Progenitor cell of endocrine pancreas (in vitro differentiated cells): ENCODE results near the gene CFAP68. TPM values are rescaled to one million over a fixed set of nuclear protein-coding genes. Genes with fewer than 3 reads are reported as not detected.

Experiments used
- DNase-seq: peaks from one replicate; pipeline ENCODE4 v3.0.0; 2021; ENCODE audit warnings: low spot score; ENCODE audit not compliant: unreplicated experiment
- H3K27ac Mint-ChIP-seq: 2 replicates; pipeline ENCODE4 v1.8.0; 2021; ENCODE audit warnings: mild to moderate bottlenecking, moderate library complexity, mixed read lengths
- H3K27me3 Mint-ChIP-seq: 2 replicates; pipeline ENCODE4 v1.8.0; 2021; ENCODE audit warnings: mixed read lengths
- H3K36me3 Mint-ChIP-seq: 2 replicates; pipeline ENCODE4 v1.8.0; 2022; ENCODE audit warnings: mixed read lengths; ENCODE audit not compliant: insufficient read depth
- H3K4me1 Mint-ChIP-seq: 2 replicates; pipeline ENCODE4 v1.8.0; 2021; ENCODE audit warnings: low read depth, mixed read lengths
- H3K4me3 Mint-ChIP-seq: 2 replicates; pipeline ENCODE4 v1.8.0; 2021; ENCODE audit warnings: low read depth, mild to moderate bottlenecking, moderate library complexity, mixed read lengths
- H3K9me3 Mint-ChIP-seq: 2 replicates; pipeline ENCODE4 v1.8.0; 2021; ENCODE audit warnings: low read depth, mixed read lengths
- total RNA-seq: library from RNA; stranded (reverse); gene quantifications from 2 replicates; pipeline ENCODE4 v1.2.1, GENCODE V29; 2021
- TF ChIP-seq, protein P1 (sequence below): fragments of 200-600 bp; sonication (generic); IDR thresholded peaks from one replicate; pipeline ENCODE4 v1.5.0; 2021; ENCODE audit warnings: antibody characterized with exemption, mild to moderate bottlenecking; ENCODE audit not compliant: unreplicated experiment

CFAP68 gene
- total RNA-seq, 1 donor from 2014 or later, result 28.4 TPM

DNA sequence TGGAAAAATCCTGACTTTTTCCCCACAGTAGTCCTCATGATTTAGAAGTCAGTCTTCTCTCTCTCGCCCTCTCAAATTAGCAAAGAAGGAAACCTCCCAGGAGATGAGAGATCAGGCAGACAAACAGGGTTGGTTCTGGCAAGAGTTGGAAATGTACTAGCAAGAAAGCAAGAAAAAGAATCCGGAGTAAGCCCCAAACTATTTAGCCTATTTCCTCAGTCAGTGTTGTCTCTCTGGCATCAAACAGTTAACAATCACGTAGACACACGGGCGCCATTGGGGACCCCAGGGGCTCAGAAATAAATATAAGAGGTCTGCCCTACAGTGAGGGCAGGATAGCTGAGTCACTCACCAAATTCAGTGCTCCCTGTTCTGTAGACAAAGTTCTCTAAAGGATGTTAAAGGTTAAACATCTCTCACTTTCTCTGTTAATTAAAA lies 44.0 kb downstream of the CFAP68 start:
- Mint-ChIP-seq H3K9me3 (no peaks in the 10 kb centered on the region), H3K27ac (peak overlapping the region; percentile 95), H3K4me3 (peak overlapping the region; percentile 23), H3K36me3 (peaks cover 5% of the 10 kb centered on the region), H3K27me3 (no peaks in the 10 kb centered on the region), H3K4me1 (peaks cover 51% of the 10 kb centered on the region)
- DNase-seq, result no peak
- TF ChIP-seq, protein P1, sequence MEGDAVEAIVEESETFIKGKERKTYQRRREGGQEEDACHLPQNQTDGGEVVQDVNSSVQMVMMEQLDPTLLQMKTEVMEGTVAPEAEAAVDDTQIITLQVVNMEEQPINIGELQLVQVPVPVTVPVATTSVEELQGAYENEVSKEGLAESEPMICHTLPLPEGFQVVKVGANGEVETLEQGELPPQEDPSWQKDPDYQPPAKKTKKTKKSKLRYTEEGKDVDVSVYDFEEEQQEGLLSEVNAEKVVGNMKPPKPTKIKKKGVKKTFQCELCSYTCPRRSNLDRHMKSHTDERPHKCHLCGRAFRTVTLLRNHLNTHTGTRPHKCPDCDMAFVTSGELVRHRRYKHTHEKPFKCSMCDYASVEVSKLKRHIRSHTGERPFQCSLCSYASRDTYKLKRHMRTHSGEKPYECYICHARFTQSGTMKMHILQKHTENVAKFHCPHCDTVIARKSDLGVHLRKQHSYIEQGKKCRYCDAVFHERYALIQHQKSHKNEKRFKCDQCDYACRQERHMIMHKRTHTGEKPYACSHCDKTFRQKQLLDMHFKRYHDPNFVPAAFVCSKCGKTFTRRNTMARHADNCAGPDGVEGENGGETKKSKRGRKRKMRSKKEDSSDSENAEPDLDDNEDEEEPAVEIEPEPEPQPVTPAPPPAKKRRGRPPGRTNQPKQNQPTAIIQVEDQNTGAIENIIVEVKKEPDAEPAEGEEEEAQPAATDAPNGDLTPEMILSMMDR, result no peak

DNA sequence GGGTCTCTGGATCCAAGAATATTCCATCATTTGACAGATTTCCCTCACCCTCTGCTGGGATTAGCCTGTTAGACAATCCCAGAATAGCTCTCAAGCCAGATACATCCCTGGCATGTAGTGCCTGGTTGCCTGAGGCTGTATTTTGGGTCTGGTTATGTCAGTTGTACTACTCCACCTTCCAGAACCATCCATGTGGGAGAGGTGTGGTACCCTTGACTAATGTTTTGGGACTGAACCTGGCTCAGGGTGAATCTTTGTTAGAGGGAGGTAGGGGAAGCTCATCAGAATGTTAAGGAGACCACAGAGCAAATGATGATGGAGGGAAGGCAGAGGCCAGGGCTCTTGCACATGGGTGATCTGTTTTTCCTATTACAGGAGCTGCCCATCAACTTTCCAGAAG lies 44.6 kb downstream of the CFAP68 start:
- H3K27me3 Mint-ChIP-seq, result no peaks in the 10 kb centered on the region

GRCh38 chr11:111925953-111926352 lies 46.6 kb downstream of the CFAP68 start:
- H3K9me3 Mint-ChIP-seq, result no peaks in the 10 kb centered on the region
- H3K27me3 Mint-ChIP-seq, result no peaks in the 10 kb centered on the region
- peaks cover 5% of the 10 kb centered on the region for H3K36me3 Mint-ChIP-seq
- TF ChIP-seq, protein P1, result no peak
- H3K27ac Mint-ChIP-seq, result peak overlapping the region; percentile 98
- no peak overlapping the region for H3K4me3 Mint-ChIP-seq
- H3K4me1 Mint-ChIP-seq, result peaks cover 39% of the 10 kb centered on the region
- no peak for DNase-seq

More for the DNA sequence above, 44.6 kb downstream of the CFAP68 start:
- Mint-ChIP-seq H3K36me3 (peaks cover 5% of the 10 kb centered on the region), H3K9me3 (no peaks in the 10 kb centered on the region), H3K4me3 (no peak overlapping the region), H3K4me1 (peaks cover 46% of the 10 kb centered on the region), H3K27ac (peak overlapping the region; percentile 95)
- no peak for DNase-seq
- TF ChIP-seq, protein P1, result no peak

DNA sequence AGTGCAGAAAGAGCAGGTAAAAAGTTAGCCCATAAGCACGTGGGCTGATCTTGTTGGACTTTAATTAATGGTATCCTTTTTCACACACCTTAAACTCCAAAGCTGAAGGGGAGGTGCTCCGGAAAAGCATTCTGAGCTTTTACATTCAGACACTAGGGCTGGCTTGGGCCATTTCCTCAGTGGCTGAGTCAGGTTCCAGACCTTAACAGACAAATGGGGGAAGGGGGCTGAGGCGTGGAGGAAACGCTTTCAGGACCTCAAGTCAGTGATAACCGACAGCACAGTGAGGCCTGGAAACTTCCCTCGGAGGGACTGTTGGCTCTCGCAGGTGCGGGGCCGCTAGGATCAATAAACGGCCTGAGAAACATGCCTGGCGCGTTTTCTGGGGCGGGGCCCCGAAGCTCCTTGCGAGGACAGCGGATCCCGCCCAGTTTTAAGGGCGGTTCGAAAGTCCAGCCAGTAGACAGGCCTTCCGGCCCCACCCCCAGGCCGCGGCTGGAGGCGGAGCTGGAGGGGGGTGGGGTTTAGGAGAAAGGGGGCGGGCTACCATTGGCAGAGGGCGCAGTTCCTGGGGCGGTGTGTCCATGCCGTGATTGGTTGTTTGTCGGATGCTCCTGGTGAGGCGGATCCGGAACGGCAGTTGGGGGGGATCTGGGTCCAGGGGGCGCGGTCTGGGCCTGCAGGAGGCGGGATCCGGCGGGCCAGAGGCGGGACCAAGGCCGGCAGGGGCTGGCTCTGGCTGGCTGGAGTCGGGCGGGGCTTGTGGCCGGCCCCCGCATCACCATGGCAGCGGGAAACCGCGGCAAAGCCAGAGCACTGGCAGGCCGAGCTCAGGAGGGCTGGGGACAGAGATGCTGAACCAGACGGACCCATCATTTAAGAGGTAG lies 47.4 kb downstream of the CFAP68 start:
- peak overlapping the region; percentile 72 for H3K4me3 Mint-ChIP-seq
- DNase-seq, result peak; percentile 97
- H3K27ac Mint-ChIP-seq, result peak overlapping the region; percentile 98
- peaks cover 5% of the 10 kb centered on the region for H3K36me3 Mint-ChIP-seq
- TF ChIP-seq, protein P1, result no peak
- H3K9me3 Mint-ChIP-seq, result no peaks in the 10 kb centered on the region
- H3K27me3 Mint-ChIP-seq, result no peaks in the 10 kb centered on the region
- peaks cover 39% of the 10 kb centered on the region for H3K4me1 Mint-ChIP-seq

DNA sequence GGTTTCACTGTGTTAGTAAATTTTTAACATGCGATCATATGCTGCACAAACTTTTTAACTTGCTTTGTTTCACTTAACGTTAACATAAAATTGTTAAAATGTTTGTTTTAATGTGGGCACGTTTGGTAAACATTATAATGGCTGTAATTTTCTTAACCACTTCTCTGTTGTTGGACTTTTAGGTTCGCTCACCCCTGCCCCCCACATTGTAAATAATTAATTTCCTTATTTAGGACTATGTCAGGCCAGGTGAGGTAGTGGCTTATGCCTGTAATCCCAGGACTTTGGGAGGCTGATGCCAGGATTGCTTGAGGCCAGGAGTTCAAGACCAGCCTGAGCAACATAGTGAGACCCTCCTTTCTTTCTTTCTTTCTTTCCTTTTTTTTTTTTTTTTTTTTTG lies 51.1 kb downstream of the CFAP68 start:
- DNase-seq, result no peak
- TF ChIP-seq, protein P1, result no peak
- Mint-ChIP-seq H3K9me3 (no peaks in the 10 kb centered on the region), H3K27ac (no peak overlapping the region), H3K27me3 (no peaks in the 10 kb centered on the region), H3K36me3 (peaks cover 3% of the 10 kb centered on the region), H3K4me3 (no peak overlapping the region), H3K4me1 (peaks cover 12% of the 10 kb centered on the region)
